ENCODE data around the gene PWWP2B.

PWWP2B gene

GRCh38 chr10:132365102-132365501, 31.9 kb upstream of the PWWP2B start:
- no peak for DNase-seq (ENCODE audit: low read depth)
- H3K4me3 ChIP-seq (ENCODE audit: low read depth, low read length): no peak overlapping the region
- TF ChIP-seq MAX (IDR thresholded peaks at IDR 0.05; ENCODE audit: low read depth, low read length): no peak

GRCh38 chr10:132366006-132366405, 31.0 kb upstream of the PWWP2B start:
- TF ChIP-seq MAX (IDR thresholded peaks at IDR 0.05; ENCODE audit: low read depth, low read length) (no peak), MYC (IDR thresholded peaks at IDR 0.05; ENCODE audit: low read depth, low read length) (no peak), CTCF (IDR thresholded peaks at IDR 0.05; ENCODE audit: low read depth, low read length) (no peak), POLR2A (IDR thresholded peaks at IDR 0.05; ENCODE audit: extremely low read depth, insufficient read length) (no peak)
- no peak overlapping the region for H3K4me3 ChIP-seq (ENCODE audit: low read depth, low read length)
- DNase-seq (ENCODE audit: low read depth): no peak

GRCh38 chr10:132366499-132366898, 30.5 kb upstream of the PWWP2B start:
- TF ChIP-seq CTCF (IDR thresholded peaks at IDR 0.05; ENCODE audit: low read depth, low read length) (no peak), MAX (IDR thresholded peaks at IDR 0.05; ENCODE audit: low read depth, low read length) (no peak), MYC (IDR thresholded peaks at IDR 0.05; ENCODE audit: low read depth, low read length) (no peak), POLR2A (IDR thresholded peaks at IDR 0.05; ENCODE audit: extremely low read depth, insufficient read length) (no peak)
- no peak for DNase-seq (ENCODE audit: low read depth)

GRCh38 chr10:132368391-132368790, 28.6 kb upstream of the PWWP2B start:
- DNase-seq (ENCODE audit: low read depth): no peak
- TF ChIP-seq MAX (IDR thresholded peaks at IDR 0.05; ENCODE audit: low read depth, low read length) (no peak), MYC (IDR thresholded peaks at IDR 0.05; ENCODE audit: low read depth, low read length) (no peak), CTCF (IDR thresholded peaks at IDR 0.05; ENCODE audit: low read depth, low read length) (no peak), POLR2A (IDR thresholded peaks at IDR 0.05; ENCODE audit: extremely low read depth, insufficient read length) (no peak)
- H3K4me3 ChIP-seq (ENCODE audit: low read depth, low read length): no peak overlapping the region

More at GRCh38 chr10:132366499-132366898, 30.5 kb upstream of the PWWP2B start:
- H3K4me3 ChIP-seq (ENCODE audit: low read depth, low read length): no peak overlapping the region

- DNase-seq (ENCODE audit: low read depth): peak; percentile 20
- no peak overlapping the region for H3K4me3 ChIP-seq (ENCODE audit: low read depth, low read length)
Observed at GRCh38 chr10:132368881-132369635, 27.9 kb upstream of the PWWP2B start.

More at GRCh38 chr10:132368881-132369635, 27.9 kb upstream of the PWWP2B start:
- TF ChIP-seq MYC (IDR thresholded peaks at IDR 0.05; ENCODE audit: low read depth, low read length): no peak
- TF ChIP-seq MAX (IDR thresholded peaks at IDR 0.05; ENCODE audit: low read depth, low read length): no peak
- TF ChIP-seq CTCF (IDR thresholded peaks at IDR 0.05; ENCODE audit: low read depth, low read length): no peak
- no peak for TF ChIP-seq POLR2A (IDR thresholded peaks at IDR 0.05; ENCODE audit: extremely low read depth, insufficient read length)

Data from NB4 (cell line).